GM06990 (cell line): Measurements from ENCODE around the gene HDLBP.

Source experiments
- DNase-seq: peaks from one replicate; pipeline ENCODE4 v3.0.0-alpha.2; 2011; ENCODE audit not compliant: insufficient read length; ENCODE audit errors: extremely low read depth
- H3K27me3 ChIP-seq: replicated peaks from 2 replicates; pipeline ENCODE4 v1.6.0; 2011; ENCODE audit warnings: low read length; ENCODE audit not compliant: control insufficient read depth, insufficient read depth
- H3K36me3 ChIP-seq: 2 replicates; pipeline ENCODE4 v1.5.1; 2011; ENCODE audit warnings: low read length; ENCODE audit not compliant: control insufficient read depth, insufficient read depth
- H3K4me3 ChIP-seq: replicated peaks from 2 replicates; pipeline ENCODE4 v1.5.1; 2011; ENCODE audit warnings: low read depth, mild to moderate bottlenecking, control low read depth, low read length
- TF ChIP-seq, protein P1 (sequence below): IDR thresholded peaks from 2 replicates; pipeline ENCODE4 v1.5.1; 2011; ENCODE audit warnings: low read length, control low read depth, mild to moderate bottlenecking, inconsistent platforms; ENCODE audit not compliant: insufficient read depth, poor library complexity, severe bottlenecking

Gene HDLBP

GRCh38 chr2:241209271-241209670 is 106.2 kb downstream of the HDLBP start:
- no peak for DNase-seq
- H3K27me3 ChIP-seq: no peaks in the 10 kb centered on the region
- no peaks in the 10 kb centered on the region for H3K36me3 ChIP-seq
- TF ChIP-seq, protein P1, sequence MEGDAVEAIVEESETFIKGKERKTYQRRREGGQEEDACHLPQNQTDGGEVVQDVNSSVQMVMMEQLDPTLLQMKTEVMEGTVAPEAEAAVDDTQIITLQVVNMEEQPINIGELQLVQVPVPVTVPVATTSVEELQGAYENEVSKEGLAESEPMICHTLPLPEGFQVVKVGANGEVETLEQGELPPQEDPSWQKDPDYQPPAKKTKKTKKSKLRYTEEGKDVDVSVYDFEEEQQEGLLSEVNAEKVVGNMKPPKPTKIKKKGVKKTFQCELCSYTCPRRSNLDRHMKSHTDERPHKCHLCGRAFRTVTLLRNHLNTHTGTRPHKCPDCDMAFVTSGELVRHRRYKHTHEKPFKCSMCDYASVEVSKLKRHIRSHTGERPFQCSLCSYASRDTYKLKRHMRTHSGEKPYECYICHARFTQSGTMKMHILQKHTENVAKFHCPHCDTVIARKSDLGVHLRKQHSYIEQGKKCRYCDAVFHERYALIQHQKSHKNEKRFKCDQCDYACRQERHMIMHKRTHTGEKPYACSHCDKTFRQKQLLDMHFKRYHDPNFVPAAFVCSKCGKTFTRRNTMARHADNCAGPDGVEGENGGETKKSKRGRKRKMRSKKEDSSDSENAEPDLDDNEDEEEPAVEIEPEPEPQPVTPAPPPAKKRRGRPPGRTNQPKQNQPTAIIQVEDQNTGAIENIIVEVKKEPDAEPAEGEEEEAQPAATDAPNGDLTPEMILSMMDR: no peak
- H3K4me3 ChIP-seq: no peak overlapping the region

GRCh38 chr2:241208058-241208457 is 107.4 kb downstream of the HDLBP start:
- Histone ChIP-seq H3K27me3 (no peaks in the 10 kb centered on the region), H3K4me3 (no peak overlapping the region), H3K36me3 (no peaks in the 10 kb centered on the region)
- TF ChIP-seq, protein P1: no peak
- no peak for DNase-seq

- no peak for DNase-seq
- H3K4me3 ChIP-seq: no peak overlapping the region
- H3K27me3 ChIP-seq: no peaks in the 10 kb centered on the region
- TF ChIP-seq, protein P1: no peak
- H3K36me3 ChIP-seq: no peaks in the 10 kb centered on the region
These were observed 107.8 kb downstream of the HDLBP start for GRCh38 chr2:241207641-241208040.

DNA sequence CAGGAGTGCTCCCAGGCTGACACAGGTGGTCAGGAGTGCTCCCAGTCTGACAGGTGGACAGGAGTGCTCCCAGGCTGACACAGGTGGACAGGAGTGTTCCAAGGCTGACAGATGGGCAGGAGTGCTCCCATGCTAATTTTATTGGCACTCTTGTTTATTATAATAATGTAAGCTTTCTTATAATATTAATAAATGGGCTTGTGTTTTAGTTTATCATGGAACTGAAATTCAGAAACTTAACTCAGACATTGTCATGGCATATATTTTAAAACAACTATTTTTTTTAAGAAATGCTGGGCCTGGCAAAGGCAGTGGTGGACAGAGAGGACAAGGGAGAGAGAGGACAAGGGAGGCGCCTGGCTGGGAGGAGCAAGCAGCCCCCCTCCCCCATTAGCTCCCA is 108.3 kb downstream of the HDLBP start:
- H3K27me3 ChIP-seq: no peaks in the 10 kb centered on the region
- DNase-seq: no peak
- H3K36me3 ChIP-seq: no peaks in the 10 kb centered on the region
- no peak overlapping the region for H3K4me3 ChIP-seq
- TF ChIP-seq, protein P1: no peak

DNA sequence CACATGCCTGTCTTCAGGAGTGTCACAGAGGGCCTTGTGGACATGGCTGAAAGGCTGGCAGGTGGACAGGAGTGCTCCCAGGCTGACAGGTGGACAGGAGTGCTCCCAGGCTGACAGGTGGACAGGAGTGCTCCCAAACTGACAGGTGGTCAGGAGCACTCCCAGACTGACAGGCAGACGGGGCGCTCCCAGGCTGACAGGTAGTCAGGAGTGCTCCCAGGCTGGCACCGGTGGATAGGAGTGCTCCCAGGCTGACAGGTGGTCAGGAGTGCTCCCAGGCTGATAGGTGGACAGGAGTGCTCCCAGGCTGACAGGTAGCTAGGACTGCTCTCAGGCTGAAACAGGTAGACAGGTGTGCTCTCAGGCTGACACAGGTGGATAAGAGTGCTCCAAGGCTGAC is 110.4 kb downstream of the HDLBP start:
- TF ChIP-seq, protein P1: no peak
- H3K27me3 ChIP-seq: no peaks in the 10 kb centered on the region
- no peaks in the 10 kb centered on the region for H3K36me3 ChIP-seq
- no peak for DNase-seq
- no peak overlapping the region for H3K4me3 ChIP-seq

- TF ChIP-seq, protein P1: no peak
- H3K36me3 ChIP-seq: no peaks in the 10 kb centered on the region
- DNase-seq: no peak
- no peak overlapping the region for H3K4me3 ChIP-seq
- H3K27me3 ChIP-seq: no peaks in the 10 kb centered on the region
These were observed 111.0 kb downstream of the HDLBP start for GRCh38 chr2:241204490-241204889.
